Fibroblast of lung (primary cell): Measurements from ENCODE around the gene WFIKKN1.

Experiments used
- CTCF ChIP-seq, 2 donors: IDR thresholded peaks in 1 of 2; conservative IDR thresholded peaks in 1 of 2; 1 replicate in 1 of 2; 2 replicates in 1 of 2; pipeline ENCODE4 v1.5.1; 2011 to 2012; ENCODE audit warnings: low read length in 2 of 2, control low read depth in 1 of 2, inconsistent platforms in 1 of 2, low read depth in 1 of 2, mild to moderate bottlenecking in 1 of 2
- EZH2 ChIP-seq: IDR thresholded peaks from 2 replicates; pipeline ENCODE4 v1.5.1; 2012; ENCODE audit warnings: low read length, control low read depth, mild to moderate bottlenecking; ENCODE audit errors: missing control alignments

DNA sequence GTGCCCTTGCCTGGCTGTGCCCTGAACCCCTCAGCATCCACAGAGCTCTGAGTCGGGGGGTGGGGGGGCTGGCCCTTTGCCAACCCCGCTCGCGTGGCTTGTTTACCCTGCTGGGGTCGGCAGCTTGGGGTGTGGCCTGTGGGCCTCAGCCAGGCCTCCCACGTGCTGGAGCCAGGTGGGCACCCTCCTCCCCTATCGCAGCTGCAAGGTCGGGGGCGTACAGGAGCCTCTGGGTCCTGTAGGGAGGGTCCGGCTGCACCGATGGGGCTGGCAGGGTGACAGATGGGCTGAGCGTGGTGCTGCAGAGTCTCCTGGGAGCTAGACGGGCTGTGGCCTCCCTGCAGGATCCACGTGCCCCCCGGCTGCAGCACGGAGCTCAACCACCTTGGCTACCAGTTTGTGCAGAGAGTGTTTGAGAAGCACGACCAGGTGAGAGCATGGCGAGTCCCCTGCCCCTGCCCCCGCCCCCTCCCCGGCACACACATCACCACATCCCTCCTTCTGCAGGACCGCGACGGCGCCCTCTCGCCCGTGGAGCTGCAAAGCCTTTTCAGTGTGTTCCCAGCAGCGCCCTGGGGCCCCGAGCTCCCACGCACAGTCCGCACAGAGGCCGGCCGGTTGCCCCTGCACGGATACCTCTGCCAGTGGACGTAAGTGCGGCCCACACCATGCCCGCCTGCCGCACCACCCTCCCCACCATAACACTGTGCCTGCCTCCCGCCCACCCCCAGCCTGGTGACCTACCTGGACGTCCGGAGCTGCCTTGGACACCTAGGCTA is 40.8 kb downstream of the WFIKKN1 start:
- TF ChIP-seq CTCF (conservative IDR thresholded peaks at IDR 0.05 in 1 of 2, IDR thresholded peaks at IDR 0.05 in 1 of 2; ENCODE audit: low read depth in 1 of 2, low read length in 2 of 2) (no peak), EZH2 (no peak)
